Endometrium (tissue), 2 donors: ENCODE measurements around the gene CGB3.

Experiments used
- FAIRE-seq: peaks from 2 replicates; lab custom pipeline; 2012; peaks lifted over from hg19 to GRCh38; lab: Jason Lieb, UNC
- donor health status: control.
- donor health status: control.

The CGB3 gene

DNA sequence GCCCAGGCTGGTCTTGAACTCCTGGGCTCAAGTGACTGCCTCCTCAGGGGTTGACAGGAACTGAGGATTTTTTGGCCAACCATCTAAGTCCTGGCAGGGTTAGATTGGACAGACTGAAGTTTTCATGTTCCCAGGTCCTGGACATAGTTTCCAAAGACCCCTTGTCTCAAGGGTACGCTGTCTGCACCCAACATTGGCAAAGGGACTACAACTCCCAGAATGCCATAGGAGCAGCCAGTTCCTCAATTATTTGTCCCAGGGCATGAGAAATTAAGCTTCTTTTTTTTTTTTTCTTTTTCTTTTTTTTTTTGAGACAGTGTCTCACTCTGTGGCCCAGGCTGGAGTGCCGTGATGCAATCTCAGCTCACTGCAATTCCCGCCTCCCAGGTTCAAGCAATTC is 37.9 kb downstream of the CGB3 start:
- FAIRE-seq = no peak

DNA sequence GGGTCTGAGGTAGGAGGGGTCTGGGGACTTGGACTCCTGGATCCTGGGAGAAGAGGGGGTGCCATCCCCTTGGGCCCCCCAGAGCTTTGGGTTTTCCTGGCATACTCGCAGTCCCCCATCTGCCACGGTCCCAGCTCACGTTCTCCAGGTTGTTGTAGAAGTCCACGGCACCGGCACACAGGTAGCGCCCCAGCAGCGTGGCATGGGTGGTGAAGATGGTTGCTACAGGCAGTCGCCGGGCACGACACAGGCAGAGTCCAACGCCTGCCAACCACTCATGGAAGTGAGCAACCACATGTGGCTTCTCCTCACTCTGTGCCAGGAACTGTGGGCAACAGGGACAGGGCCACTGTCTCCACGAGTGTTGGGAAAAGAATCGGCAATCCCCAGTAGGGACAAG is 38.4 kb downstream of the CGB3 start:
- no peak for FAIRE-seq

DNA sequence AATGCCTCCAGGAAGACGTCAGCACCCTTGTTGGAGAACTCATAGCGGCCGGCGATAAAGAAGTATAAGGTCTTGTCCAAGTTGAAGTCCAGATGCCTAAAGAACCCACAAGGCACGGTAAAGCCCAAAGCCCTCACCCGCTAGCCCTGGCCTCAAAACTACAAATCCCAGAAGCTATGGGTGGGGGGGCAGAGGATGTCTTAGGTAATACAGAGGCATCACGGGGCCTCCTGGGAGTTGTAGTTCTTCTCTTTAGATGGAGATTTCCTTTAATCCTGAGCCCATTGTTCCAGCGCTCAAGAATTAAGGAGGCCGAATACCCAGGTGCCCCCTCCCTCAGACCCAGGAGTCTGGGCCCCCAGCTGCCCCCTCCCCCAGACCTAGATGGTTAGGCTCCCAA is 41.9 kb downstream of the CGB3 start:
- no peak for FAIRE-seq

DNA sequence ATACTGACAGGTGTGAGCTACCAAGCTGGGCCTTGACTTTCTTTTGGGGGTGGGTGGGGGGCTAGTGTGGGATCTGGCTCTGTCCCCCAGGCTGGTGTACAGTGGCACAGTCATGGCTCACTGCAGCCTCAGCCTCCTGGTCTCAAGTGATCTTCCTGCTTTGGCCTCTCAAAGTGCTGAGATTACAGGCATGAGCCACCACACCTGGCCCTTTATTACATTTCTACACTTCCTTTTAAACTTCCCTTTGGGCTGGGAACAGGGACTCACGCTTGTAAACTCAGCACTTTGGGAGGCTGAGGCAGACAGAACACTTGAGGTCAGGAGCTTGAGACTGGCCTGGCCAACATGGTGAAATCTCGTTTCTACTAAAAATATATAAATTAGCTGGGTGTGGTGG is 47.1 kb downstream of the CGB3 start:
- FAIRE-seq = no peak

DNA sequence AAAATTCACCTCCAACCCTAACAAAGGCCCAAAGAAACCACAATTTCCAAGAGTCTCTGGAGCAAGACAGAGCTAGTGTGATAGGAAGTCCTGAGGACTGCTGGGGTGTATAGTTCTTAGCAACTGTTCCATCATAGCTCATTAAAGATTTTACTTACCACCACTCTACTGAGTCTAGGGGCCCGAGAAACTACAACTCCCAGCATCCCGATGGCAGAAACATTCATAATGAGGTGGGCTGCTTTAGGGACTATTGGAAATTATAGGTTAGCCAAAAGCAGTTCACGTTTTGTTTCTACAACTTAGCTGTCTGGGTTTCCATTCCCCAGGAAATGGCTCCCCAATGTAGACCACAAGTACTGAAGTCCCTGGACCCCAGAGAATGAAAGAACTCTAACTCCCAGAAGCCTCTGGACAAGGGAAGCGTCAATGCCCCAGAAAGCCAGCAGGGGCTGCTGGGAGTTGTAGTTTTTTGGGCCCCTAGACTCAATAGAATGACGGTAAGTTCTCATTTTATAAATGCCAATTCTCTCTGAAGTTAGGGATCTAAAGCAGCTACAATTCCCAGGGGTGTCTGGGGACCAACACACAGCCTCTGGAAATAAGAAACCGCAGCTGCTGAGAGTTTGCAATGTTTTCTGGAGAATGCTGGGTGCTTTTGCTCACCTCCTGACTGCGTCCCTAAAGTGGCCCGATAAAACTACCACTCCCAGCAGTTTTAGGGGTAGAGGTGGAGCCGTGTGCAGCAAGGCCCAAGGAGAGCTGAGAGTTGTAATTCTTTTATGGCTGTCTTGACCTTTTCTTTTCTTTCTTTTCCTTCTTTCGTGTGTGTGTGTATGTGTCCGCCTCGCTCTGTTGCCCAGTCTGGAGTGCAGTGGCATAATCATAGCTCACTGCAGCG is 47.9 kb downstream of the CGB3 start:
- FAIRE-seq = no peak
